ENCODE measurements around the gene SSTR1.
"Not testable (repeated sequence)": the region's sequence is repeated elsewhere in the genome, so short reads cannot be mapped to it uniquely, and the experiment has no call there.

Gene SSTR1, protein sequence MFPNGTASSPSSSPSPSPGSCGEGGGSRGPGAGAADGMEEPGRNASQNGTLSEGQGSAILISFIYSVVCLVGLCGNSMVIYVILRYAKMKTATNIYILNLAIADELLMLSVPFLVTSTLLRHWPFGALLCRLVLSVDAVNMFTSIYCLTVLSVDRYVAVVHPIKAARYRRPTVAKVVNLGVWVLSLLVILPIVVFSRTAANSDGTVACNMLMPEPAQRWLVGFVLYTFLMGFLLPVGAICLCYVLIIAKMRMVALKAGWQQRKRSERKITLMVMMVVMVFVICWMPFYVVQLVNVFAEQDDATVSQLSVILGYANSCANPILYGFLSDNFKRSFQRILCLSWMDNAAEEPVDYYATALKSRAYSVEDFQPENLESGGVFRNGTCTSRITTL

DNA sequence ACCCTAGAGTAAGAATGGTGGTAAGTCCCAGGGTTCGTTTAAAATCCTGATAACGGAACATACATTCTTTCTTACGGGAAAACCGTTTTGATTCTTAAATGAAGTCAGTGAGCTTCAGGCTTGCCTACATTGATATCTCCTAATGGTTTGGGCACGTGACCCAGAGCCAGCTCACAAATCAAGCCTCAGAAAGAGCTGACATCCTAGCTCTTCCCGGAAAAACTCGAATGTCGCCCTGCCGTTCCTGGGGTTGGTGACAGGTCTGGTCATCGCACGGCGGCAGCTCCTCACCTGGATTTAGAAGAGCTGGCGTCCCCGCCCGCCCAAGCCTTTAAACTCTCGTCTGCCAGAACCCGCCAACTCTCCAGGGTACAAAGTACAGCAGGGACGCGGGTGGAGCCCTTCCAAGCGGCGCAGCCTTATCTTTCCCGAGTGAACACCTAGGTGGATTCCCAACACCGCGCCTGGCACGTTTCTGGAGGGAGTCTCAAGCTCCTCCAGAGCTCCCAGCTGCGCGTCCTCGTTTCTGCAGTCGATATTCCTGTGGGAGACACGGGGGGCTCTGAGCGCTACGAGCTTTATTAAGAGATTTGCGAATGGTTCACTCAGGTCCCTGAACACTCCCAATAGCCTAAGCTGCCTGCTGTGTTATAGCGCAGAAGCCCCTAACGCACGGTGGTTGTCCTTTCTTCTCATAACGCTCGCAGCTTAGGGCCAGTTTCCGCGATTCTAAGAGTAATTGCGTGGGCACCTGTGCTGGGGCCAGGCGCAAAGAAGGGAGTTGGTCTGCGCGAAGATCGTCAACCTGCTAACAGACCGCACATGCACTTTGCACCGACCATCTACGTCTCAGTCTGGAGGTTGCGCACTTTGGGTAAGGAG lies at the start of gene SSTR1:
Gene SSTR1 (plus strand): TSS at position 169 of the 882 bp plus-strand sequence. CDS start 1,486 bp downstream, outside the sequence.
- in situ Hi-C loops (cut with HindIII; ENCODE audit: low pct_ligation_motif_present, low pct_unique_long_range_greater_than_20kb, low sequenced_read_pairs) = no loop called here
- DNase-seq = no peak

DNA sequence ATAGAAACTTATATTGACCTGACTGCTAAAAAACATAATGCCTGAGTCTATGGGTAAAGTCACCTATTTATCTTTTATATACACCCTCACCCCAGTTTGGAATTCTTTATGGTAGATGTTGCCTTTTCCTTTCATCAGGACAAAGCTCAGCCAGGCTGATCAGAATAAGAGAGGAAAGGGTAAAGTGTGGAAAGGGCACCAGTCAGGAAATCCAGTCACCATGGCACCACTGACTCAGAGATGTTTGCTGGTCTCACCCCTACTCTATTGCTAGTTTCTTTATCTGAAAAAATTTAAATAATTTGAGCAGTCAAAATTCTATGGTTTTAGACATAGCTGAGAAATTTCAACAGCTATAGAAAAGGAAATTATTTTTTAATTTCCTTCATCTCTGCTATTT lies 49.2 kb upstream of the SSTR1 start:
- in situ Hi-C loops (cut with HindIII; ENCODE audit: low pct_ligation_motif_present, low pct_unique_long_range_greater_than_20kb, low sequenced_read_pairs) = no loop called here
- DNase-seq = no peak

DNA sequence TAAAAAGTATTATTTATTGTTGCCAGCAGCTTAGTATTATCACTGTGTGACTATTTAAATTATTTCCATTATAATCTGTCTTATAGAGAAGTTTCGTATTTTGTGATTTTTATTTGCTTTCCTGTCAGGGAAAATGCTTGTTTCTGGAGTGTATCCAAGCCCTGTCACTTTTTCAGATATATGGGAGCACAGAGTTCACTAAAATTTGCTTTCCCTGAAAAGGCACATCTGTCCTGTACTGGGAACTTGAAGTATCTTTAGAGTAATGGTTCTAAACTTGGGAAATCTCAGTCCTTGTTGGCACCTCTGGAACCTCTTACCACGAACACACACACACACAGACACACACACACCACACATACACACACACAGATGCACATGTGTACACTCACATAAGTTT lies 39.3 kb upstream of the SSTR1 start:
- in situ Hi-C loops (cut with HindIII; ENCODE audit: low pct_ligation_motif_present, low pct_unique_long_range_greater_than_20kb, low sequenced_read_pairs) = no loop called here

DNA sequence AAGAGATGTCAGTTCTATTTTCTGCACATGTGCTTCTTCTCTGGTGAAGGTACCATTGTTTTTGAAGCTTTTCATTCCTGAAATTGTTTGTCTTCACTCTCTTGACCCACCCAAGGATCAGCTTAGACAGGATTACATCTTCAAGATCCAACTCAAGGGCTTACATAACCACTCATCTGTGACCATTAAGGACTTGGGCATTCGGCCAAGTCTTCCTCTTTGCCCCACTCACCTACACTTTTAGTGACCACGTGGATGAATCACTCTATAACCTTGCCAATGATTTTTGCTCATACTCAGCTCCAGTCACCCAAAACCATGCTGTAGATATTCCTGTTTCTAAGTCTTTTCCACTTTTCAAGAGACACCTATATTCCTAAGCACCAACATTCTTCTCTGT lies 36.5 kb upstream of the SSTR1 start:
- in situ Hi-C loops (cut with HindIII; ENCODE audit: low pct_ligation_motif_present, low pct_unique_long_range_greater_than_20kb, low sequenced_read_pairs) = no loop called here
- DNase-seq = peak; percentile 34

More for the DNA sequence above, 39.3 kb upstream of the SSTR1 start:
- DNase-seq = no peak

DNA sequence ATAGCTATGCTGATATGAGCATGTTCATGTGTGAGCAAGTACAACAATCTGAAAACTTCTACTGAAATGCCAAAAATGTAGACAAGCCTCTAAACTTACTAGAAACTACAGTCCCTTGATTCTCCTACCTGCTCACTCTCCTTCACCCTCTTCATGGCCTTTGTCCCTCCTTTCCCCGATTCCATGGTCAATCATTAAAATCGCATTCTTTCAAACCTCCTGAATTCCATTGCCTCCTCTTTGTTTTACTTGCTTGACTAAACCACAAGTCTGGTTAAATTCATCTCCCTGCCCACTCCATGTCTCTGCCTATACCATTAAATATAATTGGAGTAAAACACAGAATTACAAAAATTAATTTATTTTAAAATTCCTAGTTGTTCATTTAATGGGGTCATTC lies 33.0 kb upstream of the SSTR1 start:
- in situ Hi-C loops (cut with HindIII; ENCODE audit: low pct_ligation_motif_present, low pct_unique_long_range_greater_than_20kb, low sequenced_read_pairs) = no loop called here
- peak; percentile 39 for DNase-seq

DNA sequence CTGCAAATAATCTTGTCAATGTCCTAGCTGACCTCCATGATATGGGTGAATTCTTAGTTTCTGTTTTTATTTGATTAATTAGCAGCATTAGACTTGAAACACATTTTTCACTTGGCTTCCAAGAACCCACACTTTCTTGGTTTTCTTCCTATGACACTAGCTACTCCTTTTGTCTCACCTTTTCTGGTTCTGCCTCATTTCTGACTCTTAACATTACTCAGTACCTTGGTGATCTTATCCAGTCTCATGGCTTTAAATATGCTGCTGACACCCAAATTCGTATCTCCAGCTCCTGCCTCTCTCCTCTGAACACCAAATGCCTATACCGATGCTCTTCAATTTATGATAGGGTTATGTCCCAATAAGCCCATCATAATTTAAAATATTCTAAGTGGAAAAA lies 32.0 kb upstream of the SSTR1 start:
- in situ Hi-C loops (cut with HindIII; ENCODE audit: low pct_ligation_motif_present, low pct_unique_long_range_greater_than_20kb, low sequenced_read_pairs) = no loop called here
- no peak for DNase-seq

DNA sequence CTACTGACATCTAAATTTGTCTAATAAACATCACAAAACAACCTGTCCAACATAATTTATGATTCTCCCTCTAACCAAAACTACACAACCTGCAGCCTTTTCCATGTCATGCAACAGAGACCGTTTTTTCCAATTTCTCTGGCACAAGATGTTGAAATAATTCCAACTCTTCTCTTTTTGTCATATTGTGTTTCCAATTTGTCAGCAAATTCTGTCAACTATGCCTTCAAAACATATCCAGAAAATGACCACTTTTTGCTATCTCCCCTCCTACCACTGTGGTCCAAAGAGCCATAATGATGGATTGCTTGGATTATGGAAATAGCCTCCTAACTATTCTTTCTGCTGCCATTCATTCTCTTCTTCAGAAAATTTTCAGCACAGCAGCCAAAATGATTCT lies 31.3 kb upstream of the SSTR1 start:
- in situ Hi-C loops (cut with HindIII; ENCODE audit: low pct_ligation_motif_present, low pct_unique_long_range_greater_than_20kb, low sequenced_read_pairs) = no loop called here
- DNase-seq = no peak

DNA sequence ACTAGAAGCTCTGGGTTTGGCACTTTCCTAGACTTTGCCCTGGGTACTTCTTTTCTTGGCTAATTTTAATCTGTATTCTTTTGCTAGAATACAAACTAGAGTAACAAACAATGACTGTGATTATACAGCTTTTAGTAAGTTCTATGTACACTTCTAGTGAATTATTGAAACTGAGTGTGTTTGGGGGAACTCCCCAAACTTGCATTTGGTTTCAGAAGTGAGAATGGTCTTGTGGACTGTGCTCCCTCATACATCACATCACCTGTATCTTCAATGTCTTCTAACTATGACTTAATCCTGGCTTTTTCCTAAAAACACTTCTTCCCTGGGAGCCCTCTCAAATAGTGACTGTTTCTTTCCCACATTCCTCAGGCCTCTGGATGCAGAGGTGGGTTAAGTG lies 23.6 kb upstream of the SSTR1 start:
- in situ Hi-C loops (cut with HindIII; ENCODE audit: low pct_ligation_motif_present, low pct_unique_long_range_greater_than_20kb, low sequenced_read_pairs) = no loop called here
- DNase-seq = no peak

DNA sequence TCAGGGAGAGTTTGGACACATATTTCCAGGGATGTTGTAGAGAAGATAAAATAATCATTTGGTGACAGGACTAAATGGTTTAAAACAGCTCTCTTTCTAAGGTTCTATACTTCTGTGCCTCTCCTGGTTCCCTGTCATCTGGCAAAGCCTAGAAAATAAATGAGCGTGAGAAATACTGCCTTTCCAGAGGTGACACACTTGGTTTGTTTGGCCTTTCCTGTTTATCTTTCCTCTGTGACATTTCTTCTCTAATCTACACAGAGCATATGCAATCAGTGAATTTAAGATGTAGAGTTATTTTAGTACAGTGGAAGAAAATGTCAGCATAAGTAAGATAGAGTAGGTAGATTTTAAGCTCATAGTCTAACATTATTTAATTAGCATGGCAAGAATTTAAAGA lies 22.0 kb upstream of the SSTR1 start:
- in situ Hi-C loops (cut with HindIII; ENCODE audit: low pct_ligation_motif_present, low pct_unique_long_range_greater_than_20kb, low sequenced_read_pairs) = no loop called here
- no peak for DNase-seq

DNA sequence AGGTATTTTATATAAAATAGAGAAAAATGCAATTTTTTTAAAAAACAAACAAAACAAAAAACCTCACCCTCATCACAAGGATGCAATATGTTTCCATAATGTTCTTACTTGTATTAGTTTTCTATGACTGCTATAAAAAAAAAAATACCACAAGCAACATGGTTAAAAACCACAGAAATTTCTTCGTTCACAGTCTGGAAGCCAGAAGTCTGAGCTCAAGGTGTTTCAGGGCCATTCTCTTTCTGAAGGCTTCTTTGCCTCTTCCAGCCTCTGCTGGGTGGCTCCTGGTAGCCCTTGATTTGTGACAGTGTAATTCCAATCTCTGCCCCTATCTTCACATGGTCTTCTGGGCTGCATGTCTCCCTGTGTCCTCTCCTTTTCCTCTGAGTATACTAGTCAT lies 21.5 kb upstream of the SSTR1 start:
- in situ Hi-C loops (cut with HindIII; ENCODE audit: low pct_ligation_motif_present, low pct_unique_long_range_greater_than_20kb, low sequenced_read_pairs) = no loop called here
- DNase-seq = no peak

DNA sequence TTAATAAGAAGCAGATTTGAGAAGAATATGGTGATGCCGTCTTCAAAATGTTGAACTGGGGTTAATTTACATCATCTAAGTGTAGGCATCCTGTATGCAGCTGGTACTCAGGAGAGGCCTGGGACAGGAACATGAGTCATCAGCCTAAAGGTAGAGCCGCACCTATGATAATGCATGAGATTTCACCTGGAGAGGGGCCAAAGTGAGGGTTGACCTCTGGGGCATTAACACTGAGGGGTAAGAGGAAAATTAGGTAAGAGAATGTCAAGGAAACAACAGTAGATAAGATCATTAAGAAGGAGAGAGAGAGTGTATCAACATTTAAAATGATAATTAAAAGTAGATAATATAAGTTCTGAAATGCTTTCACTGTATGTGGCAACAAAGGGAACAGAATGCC lies 20.2 kb upstream of the SSTR1 start:
- DNase-seq = no peak
- in situ Hi-C loops (cut with HindIII; ENCODE audit: low pct_ligation_motif_present, low pct_unique_long_range_greater_than_20kb, low sequenced_read_pairs) = no loop called here

DNA sequence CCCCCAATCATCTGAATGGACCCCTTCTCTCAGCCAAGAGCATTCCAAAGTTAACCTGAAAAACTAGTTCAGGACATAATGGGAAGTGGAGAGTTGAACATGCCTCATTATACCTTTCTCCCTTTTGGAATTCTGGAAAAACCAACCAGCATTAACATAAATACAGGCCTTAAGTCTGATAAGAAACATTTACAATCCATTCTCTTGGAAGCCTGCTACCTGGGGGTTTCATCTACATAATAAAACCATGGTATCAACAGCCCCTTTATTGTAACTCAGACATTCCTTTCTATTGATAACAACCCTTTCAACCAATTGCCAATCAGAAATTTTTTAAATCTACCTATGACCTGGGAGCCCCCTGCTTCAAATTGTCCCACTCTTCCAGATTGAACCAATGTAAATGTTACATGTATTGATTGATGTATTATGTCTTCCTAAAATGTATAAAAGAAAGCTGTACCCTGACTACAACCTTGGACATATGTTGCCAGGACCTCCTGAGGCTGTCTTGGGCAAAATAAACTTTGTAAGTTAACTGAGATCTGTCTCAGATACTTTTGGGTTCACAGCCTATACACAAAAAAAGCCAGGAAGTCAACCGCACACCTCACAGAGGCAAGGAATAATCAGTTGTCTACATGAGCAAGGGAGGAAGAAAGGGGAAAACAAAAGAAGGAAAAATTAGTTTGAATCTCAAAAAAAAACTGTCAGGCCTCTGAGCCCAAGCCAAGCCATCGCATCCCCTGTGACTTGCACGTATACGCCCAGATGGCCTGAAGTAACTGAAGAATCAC lies 17.6 kb upstream of the SSTR1 start:
- no peak for DNase-seq

DNA sequence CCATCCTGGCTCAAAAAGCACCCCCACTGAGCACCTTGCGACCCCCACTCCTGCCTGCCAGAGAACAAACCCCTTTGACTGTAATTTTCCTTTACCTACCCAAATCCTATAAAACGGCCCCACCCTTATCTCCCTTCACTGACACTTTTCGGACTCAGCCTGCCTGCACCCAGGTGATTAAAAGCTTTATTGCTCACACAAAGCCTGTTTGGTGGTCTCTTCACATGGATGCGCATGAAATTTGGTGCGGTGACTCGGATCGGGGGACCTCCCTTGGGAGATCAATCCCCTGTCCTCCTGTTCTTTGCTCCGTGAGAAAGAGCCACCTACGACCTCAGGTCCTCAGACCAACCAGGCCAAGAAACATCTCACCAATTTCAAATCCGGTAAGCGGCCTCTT lies 16.9 kb upstream of the SSTR1 start:
- in situ Hi-C loops (cut with HindIII; ENCODE audit: low pct_ligation_motif_present, low pct_unique_long_range_greater_than_20kb, low sequenced_read_pairs); DNase-seq: not testable (repeated sequence)

More for the DNA sequence above, 17.6 kb upstream of the SSTR1 start:
- in situ Hi-C loops (cut with HindIII; ENCODE audit: low pct_ligation_motif_present, low pct_unique_long_range_greater_than_20kb, low sequenced_read_pairs) = no loop called here

DNA sequence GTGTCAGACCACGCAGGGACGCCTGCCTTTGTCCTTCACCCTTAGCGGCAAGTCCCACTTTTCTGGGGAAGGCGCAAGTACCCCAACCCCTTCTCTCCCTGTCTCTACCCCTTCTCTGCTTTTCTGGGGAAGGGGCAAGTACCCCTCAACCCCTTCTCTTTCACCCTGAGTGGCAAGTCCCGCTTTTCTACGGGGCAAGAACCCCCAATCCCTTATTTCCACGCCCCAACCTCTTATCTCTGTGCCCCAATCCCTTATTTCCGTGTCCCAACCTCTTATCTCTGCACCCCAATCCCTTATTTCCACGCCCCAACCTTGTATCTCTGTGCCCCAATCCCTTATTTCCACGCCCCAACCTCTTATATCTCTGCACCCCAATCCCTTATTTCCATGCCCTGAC lies 16.2 kb upstream of the SSTR1 start:
- in situ Hi-C loops (cut with HindIII; ENCODE audit: low pct_ligation_motif_present, low pct_unique_long_range_greater_than_20kb, low sequenced_read_pairs) = not testable (repeated sequence)

DNA sequence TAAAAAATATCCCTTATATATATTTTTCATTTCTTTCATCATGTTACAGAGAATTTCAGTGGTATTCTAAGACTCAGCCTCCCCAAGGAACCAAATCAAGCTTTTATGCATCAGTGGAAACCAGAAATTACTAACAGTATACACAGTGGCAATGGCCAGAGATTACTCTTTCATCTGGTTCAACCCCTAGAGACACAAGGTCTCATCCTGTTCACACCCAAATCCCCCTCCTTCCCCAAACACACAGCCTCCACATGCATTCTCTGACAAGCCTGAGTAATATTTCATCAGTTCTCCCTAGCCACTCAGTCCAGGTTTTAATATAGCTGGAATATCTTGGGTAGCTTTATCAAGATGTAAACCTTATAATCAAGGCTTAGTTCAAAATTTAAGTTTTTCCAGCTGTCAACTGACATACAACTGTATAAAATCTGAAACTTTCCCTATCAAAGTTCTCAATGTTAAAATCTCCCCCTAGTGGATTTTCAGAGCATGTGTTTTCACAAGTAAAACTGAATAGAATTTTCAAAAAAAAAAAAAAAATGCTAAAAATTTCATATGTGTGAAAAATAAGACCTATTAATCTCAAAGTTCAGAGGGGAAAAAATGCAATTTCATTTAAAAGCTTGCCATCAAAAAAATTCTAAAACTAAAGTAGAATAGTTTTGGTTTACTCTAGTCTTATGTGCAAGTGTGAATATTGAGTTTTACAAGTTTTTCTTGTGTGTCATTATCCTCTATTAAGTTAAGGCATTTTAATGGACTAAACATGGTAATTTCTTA lies 10.5 kb upstream of the SSTR1 start:
- in situ Hi-C loops (cut with HindIII; ENCODE audit: low pct_ligation_motif_present, low pct_unique_long_range_greater_than_20kb, low sequenced_read_pairs) = no loop called here
- peak; percentile 18 for DNase-seq

More for the DNA sequence above, 16.2 kb upstream of the SSTR1 start:
- DNase-seq = not testable (repeated sequence)

DNA sequence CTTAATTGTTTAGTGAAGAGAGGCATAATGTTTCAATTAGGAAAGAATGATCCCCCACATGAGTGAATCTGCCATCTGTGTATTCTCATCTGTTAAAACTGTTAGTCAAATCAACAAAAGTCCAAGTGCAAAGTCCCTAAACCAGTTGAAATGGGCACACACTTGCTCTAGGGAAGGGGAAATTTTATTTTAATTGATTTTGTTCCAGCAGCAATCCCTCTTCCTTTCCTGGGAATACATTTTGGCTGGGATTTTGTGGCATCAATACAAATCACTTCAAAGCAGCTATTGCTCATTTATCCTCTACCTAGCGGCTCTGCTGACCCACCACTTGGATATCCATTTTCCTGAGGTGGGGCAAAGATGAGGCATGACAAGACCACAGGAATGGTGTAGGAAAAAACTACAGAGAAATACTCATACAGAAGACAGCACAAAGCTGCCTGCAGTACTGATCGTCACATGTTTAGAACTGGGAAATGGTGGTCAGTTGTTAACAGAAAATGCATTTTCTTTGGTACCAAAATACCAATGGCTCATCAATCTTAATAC lies 9.8 kb upstream of the SSTR1 start:
- in situ Hi-C loops (cut with HindIII; ENCODE audit: low pct_ligation_motif_present, low pct_unique_long_range_greater_than_20kb, low sequenced_read_pairs) = no loop called here
- no peak for DNase-seq

DNA sequence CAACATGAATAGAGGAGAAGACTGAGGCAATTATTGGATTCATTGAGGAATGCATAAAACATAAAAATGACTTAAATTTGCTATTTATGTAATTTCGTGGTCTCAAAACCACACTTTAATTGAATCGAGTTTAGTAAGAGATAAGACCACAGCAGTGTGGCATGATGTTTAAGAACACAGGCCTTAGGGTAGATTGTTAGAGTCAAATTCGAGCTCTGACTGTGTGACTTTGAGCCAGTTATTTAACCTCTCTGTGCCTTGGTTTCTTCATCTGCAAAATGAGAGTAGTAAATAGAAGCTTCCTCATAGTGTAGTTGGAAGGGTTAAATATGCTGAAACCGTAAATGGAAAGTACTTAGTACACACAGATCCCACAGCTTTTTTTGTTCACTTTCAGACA lies 9.3 kb upstream of the SSTR1 start:
- in situ Hi-C loops (cut with HindIII; ENCODE audit: low pct_ligation_motif_present, low pct_unique_long_range_greater_than_20kb, low sequenced_read_pairs) = no loop called here
- DNase-seq = no peak

DNA sequence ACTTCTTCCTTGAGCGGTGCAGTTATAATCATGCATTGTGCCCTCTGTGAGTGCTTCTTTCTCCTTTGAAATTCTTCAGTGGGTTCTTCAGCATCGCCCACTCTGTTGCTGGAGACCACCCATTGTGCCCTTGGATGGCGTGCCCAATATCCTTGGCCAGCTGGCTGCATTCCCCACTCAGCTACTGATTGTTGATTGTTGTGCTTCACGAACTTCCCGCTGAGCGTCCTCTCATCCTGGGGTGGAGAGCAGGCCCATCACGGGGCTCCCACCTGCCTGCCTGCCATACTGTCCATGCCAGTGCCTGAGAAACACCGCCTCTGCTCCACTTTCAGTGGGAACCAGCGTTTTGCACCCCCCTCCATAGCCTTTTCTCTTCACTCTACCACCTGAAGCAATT lies 8.6 kb upstream of the SSTR1 start:
- DNase-seq = no peak
- in situ Hi-C loops (cut with HindIII; ENCODE audit: low pct_ligation_motif_present, low pct_unique_long_range_greater_than_20kb, low sequenced_read_pairs) = no loop called here
